Thyroid gland (tissue), 4 donors: Measurements from ENCODE around the gene SORL1.

ENCODE experiments used
- CTCF ChIP-seq, 6 experiments: fragments of 200-600 bp in 3 of 6; fragments of 450-650 bp in 3 of 6; sonication (generic) in 3 of 6; IDR thresholded peaks; one replicate each; pipeline ENCODE4 v1.5.1; 2016 to 2019; ENCODE audit warnings: antibody characterized with exemption in 6 of 6, mild to moderate bottlenecking in 2 of 6, inconsistent platforms in 1 of 6, moderate library complexity in 1 of 6
- POLR2A ChIP-seq, 2 donors: fragments of 450-650 bp; IDR thresholded peaks; one replicate each; pipeline ENCODE4 v1.6.1; 2017; ENCODE audit warnings: antibody characterized with exemption in 2 of 2, mild to moderate bottlenecking in 2 of 2, moderate library complexity in 1 of 2

- TF ChIP-seq CTCF (IDR thresholded peaks at IDR 0.05) (no peak), POLR2A (IDR thresholded peaks at IDR 0.05) (no peak)
Observed at GRCh38 chr11:121479698-121480238, 27.7 kb downstream of the SORL1 start.
